DND-41 (cell line): ENCODE results near the gene GPR37L1.

Source experiments
- CTCF ChIP-seq: IDR thresholded peaks from 2 replicates; pipeline ENCODE4 v1.5.1; 2012; ENCODE audit warnings: borderline replicate concordance, low read length, moderate library complexity, mild to moderate bottlenecking; ENCODE audit not compliant: poor library complexity, severe bottlenecking; ENCODE audit errors: extremely low read depth
- EZH2 ChIP-seq: IDR thresholded peaks from 3 replicates; pipeline ENCODE4 v1.6.1; 2012; ENCODE audit warnings: borderline replicate concordance, low read depth, mild to moderate bottlenecking, moderate library complexity, low read length, inconsistent platforms; ENCODE audit not compliant: severe bottlenecking

GRCh38 chr1:202144402-202145067 lies 21.8 kb downstream of the GPR37L1 start, which contains the start of gene ARL8A:
- no peak for TF ChIP-seq EZH2
- no peak for TF ChIP-seq CTCF
